ENCODE results near the gene RAPSN. TPM values are rescaled to one million over a fixed set of nuclear protein-coding genes. Genes with fewer than 3 reads are reported as not detected.

Gene RAPSN
- total RNA-seq, 2 donors from 2014 or later: 1.1 to 1.7 TPM

GRCh38 chr11:47413351-47413750 lies 35.6 kb downstream of the RAPSN start:
- no peaks in the 10 kb centered on the region for H3K9me3 Mint-ChIP-seq
- peaks cover 32% of the 10 kb centered on the region for H3K36me3 Mint-ChIP-seq (ENCODE audit: low read depth)
- ATAC-seq (replicated peaks): no peak
- H3K4me3 Mint-ChIP-seq: no peak overlapping the region
- H3K27ac Mint-ChIP-seq: peak overlapping the region; percentile 64
- no peaks in the 10 kb centered on the region for H3K27me3 Mint-ChIP-seq
- peaks cover 3% of the 10 kb centered on the region for H3K4me1 Mint-ChIP-seq

GRCh38 chr11:47411884-47412746 lies 36.8 kb downstream of the RAPSN start:
- H3K4me1 Mint-ChIP-seq: peaks cover 8% of the 10 kb centered on the region
- ATAC-seq (replicated peaks): no peak
- H3K27me3 Mint-ChIP-seq: no peaks in the 10 kb centered on the region
- H3K27ac Mint-ChIP-seq: no peak overlapping the region
- H3K9me3 Mint-ChIP-seq: no peaks in the 10 kb centered on the region
- H3K36me3 Mint-ChIP-seq (ENCODE audit: low read depth): peaks cover 22% of the 10 kb centered on the region
- H3K4me3 Mint-ChIP-seq: no peak overlapping the region

GRCh38 chr11:47410370-47411264 lies 38.3 kb downstream of the RAPSN start:
- H3K4me1 Mint-ChIP-seq: peaks cover 11% of the 10 kb centered on the region
- H3K27ac Mint-ChIP-seq: no peak overlapping the region
- no peaks in the 10 kb centered on the region for H3K9me3 Mint-ChIP-seq
- no peaks in the 10 kb centered on the region for H3K27me3 Mint-ChIP-seq
- ATAC-seq (replicated peaks): no peak
- no peak overlapping the region for H3K4me3 Mint-ChIP-seq
- peaks cover 13% of the 10 kb centered on the region for H3K36me3 Mint-ChIP-seq (ENCODE audit: low read depth)

DNA sequence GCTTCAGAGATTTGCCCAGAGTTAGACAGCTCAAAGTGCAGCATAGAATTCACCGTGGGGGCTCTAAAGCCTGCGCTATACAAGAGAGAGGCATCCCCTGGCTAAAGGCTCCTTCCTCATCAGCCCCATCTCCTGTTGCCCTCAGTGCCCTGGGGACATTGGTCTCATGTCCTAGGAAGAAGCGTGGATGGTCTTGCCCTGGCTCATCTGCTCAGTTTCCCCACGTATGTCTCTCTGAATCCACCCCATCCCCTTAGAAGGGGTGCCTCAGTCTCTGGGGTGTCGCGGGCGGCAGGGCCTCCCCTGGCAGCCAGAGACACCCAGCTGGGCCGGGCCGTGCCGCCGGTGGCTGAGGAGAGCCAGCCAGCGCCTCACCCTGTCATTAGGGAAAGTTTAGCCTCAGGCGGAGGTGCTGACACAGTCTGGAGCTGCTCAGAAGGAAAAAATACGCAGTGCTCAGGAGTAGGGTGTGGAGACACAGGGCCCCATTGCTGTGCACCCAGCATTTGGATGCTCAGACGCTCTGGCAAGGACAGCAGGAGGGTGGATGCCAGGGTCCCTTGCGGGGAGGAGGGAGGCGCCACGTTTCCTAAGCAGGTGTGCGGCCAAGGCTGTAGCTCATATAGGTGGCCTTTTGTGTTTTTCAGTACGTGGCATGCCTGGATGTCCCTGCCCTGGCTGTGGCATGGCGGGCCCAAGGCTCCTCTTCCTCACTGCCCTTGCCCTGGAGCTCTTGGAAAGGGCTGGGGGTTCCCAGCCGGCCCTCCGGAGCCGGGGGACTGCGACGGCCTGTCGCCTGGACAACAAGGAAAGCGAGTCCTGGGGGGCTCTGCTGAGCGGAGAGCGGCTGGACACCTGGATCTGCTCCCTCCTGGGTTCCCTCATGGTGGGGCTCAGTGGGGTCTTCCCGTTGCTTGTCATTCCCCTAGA lies 39.2 kb downstream of the RAPSN start:
- ATAC-seq (replicated peaks): no peak
- Mint-ChIP-seq H3K27me3 (no peaks in the 10 kb centered on the region), H3K36me3 (ENCODE audit: low read depth) (peaks cover 13% of the 10 kb centered on the region), H3K27ac (peak overlapping the region; percentile 89), H3K9me3 (no peaks in the 10 kb centered on the region), H3K4me1 (peaks cover 11% of the 10 kb centered on the region), H3K4me3 (peak overlapping the region; percentile 92)

GRCh38 chr11:47408598-47409439 lies 40.1 kb downstream of the RAPSN start:
- Mint-ChIP-seq H3K4me1 (peaks cover 10% of the 10 kb centered on the region), H3K4me3 (peak overlapping the region; percentile 92), H3K9me3 (no peaks in the 10 kb centered on the region), H3K27me3 (no peaks in the 10 kb centered on the region), H3K27ac (peak overlapping the region; percentile 89), H3K36me3 (ENCODE audit: low read depth) (peaks cover 8% of the 10 kb centered on the region)
- no peak for ATAC-seq (replicated peaks)

- no peaks in the 10 kb centered on the region for H3K36me3 Mint-ChIP-seq (ENCODE audit: low read depth)
- peak within 1 kb of the TSS; percentile 92 for H3K4me3 Mint-ChIP-seq
- peak within 1 kb of the TSS; percentile 95 for H3K27ac Mint-ChIP-seq
- peaks cover 8% of the 10 kb centered on the region for H3K4me1 Mint-ChIP-seq
- no peaks in the 10 kb centered on the region for H3K9me3 Mint-ChIP-seq
- ATAC-seq (replicated peaks): peak; percentile 86
- H3K27me3 Mint-ChIP-seq: no peaks in the 10 kb centered on the region
Observed at GRCh38 chr11:47407746-47408590, 41.0 kb downstream of the RAPSN start, which contains the start of gene SLC39A13. TSS of gene SLC39A13 (plus strand) at chr11:47408590. CDS start at chr11:47410095, 1,505 bp downstream.

DNA sequence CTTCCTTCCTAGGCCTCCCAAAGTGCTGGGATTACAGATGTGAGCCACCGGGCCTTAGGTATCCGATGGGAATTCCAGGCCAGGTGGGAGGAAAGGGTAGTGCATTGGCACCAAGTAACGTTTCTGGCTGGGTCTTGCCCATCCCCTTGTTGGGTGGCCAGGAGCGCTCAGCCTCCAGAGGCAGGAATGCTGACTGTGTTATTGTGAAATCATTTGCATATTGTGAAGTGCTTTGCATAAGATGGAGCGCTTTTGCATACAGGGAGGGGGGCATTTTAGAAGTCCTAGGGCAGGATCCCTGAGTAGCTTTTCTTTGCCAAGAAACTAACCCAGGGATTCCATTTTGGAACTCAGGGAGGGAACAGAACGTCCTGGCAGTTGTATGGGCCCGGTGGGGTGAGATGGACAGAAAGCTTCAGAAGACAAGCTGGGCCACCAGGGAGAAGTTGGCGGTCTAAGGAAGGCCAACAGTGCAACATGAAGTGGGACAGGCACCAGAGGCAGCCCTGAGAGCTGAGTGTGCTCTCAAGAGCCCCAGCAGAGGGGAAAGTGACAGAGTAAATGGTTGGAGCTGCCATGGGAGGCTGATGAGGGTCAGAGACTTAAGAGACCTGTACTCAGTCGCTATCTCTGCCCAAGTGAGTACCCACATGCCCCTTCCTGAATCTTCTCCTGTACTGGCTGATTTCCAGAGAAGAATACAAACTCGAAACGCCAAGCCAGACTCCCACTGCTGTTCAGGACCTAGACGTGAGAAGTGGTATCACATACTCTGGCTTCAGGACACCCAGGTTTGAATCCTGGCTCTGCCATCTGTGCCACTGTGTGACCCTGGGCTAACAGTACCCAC lies 41.8 kb downstream of the RAPSN start:
- H3K9me3 Mint-ChIP-seq: no peaks in the 10 kb centered on the region
- no peak for ATAC-seq (replicated peaks)
- peak overlapping the region; percentile 95 for H3K27ac Mint-ChIP-seq
- peak overlapping the region; percentile 92 for H3K4me3 Mint-ChIP-seq
- no peaks in the 10 kb centered on the region for H3K36me3 Mint-ChIP-seq (ENCODE audit: low read depth)
- no peaks in the 10 kb centered on the region for H3K27me3 Mint-ChIP-seq
- H3K4me1 Mint-ChIP-seq: peaks cover 8% of the 10 kb centered on the region

GRCh38 chr11:47403571-47403970 lies 45.4 kb downstream of the RAPSN start:
- H3K4me1 Mint-ChIP-seq: peaks cover 13% of the 10 kb centered on the region
- no peaks in the 10 kb centered on the region for H3K36me3 Mint-ChIP-seq (ENCODE audit: low read depth)
- no peak overlapping the region for H3K27ac Mint-ChIP-seq
- no peak for ATAC-seq (replicated peaks)
- no peaks in the 10 kb centered on the region for H3K9me3 Mint-ChIP-seq
- no peaks in the 10 kb centered on the region for H3K27me3 Mint-ChIP-seq
- H3K4me3 Mint-ChIP-seq: no peak overlapping the region

- H3K4me3 Mint-ChIP-seq: no peak overlapping the region
- H3K27ac Mint-ChIP-seq: peak overlapping the region; percentile 51
- no peak for ATAC-seq (replicated peaks)
- no peaks in the 10 kb centered on the region for H3K27me3 Mint-ChIP-seq
- no peaks in the 10 kb centered on the region for H3K9me3 Mint-ChIP-seq
- H3K4me1 Mint-ChIP-seq: peaks cover 13% of the 10 kb centered on the region
- H3K36me3 Mint-ChIP-seq (ENCODE audit: low read depth): no peaks in the 10 kb centered on the region
Observed at GRCh38 chr11:47403135-47403534, 45.8 kb downstream of the RAPSN start.

DNA sequence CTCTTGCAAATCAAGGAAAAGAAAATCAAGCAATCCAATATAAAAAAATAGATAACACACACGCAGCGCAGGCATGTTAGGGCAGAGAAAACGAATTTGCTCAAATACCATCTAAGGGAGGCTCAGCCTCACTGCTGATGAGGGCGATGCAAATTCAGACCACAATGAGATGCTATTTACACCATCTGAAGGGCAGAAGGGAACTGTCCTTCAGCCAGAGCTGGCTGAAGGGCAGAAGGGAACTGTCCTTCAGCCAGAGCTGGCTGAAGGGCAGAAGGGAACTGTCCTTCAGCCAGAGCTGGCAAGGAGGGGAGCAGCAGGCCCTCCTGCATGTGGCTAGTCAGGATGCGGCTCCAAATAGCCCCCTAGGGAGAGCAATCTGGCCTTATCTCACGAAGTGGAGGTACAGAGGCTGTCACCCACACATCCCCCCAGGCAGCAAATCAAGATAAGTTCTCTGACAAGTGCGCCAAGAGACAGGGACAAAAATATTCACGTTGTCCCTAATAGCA lies 48.1 kb downstream of the RAPSN start:
- H3K27ac Mint-ChIP-seq: peak overlapping the region; percentile 89
- no peaks in the 10 kb centered on the region for H3K9me3 Mint-ChIP-seq
- peak overlapping the region; percentile 88 for H3K4me3 Mint-ChIP-seq
- peaks cover 5% of the 10 kb centered on the region for H3K4me1 Mint-ChIP-seq
- ATAC-seq (replicated peaks): no peak
- H3K36me3 Mint-ChIP-seq (ENCODE audit: low read depth): no peaks in the 10 kb centered on the region
- no peaks in the 10 kb centered on the region for H3K27me3 Mint-ChIP-seq

DNA sequence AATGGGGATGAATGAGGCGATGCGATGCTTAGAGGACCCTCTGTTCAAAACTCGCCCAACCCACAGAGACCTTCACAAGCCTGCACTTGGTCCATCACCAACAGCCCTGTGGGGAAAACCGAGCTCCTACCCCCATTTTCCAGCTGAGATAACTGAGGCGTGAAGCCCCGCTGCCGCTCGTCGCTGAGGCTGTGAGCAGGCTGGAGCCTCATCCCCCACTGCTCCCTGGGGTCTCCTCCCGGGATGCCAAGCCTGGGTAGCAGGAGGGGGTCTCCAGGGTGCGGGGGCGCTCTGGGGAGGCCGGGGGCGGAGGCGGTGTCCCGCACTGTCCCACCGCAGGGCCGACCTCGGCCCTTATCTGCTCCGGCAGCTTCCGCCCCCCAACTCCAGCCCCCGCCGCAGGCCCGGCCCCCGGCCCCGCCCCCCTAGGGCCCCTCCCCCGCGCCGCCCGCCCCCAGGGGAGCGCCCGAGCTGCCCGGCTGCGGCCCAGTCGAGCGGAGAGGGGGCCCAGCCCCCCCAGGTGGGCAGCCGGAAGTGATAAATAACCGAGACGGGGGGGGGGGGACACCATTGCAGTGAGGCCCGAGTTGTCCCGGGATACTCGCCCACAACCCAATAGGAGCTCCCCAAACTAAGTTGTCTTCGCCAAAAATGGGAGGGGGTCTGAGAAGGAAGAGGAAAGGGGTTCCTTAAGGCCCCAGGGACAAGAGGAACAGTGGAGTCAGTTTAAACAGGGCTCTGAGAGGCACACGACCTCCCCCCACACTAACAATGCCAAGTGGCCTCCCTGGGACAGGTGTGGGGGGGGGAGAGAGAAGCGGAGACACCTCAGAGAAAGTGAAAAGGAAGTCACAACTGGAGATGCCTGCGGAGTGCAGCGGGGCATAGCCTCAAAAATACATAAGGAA lies 48.8 kb downstream of the RAPSN start:
- Mint-ChIP-seq H3K36me3 (ENCODE audit: low read depth) (no peaks in the 10 kb centered on the region), H3K9me3 (no peaks in the 10 kb centered on the region), H3K4me3 (peak overlapping the region; percentile 88), H3K27ac (peak overlapping the region; percentile 89), H3K4me1 (peaks cover 5% of the 10 kb centered on the region), H3K27me3 (no peaks in the 10 kb centered on the region)
- ATAC-seq (replicated peaks): peak; percentile 82
